Tibial nerve (tissue), 4 donors: Measurements from ENCODE around the gene CRNKL1. TPM values are rescaled to one million over a fixed set of nuclear protein-coding genes. Genes with fewer than 3 reads are reported as not detected.

Experiments
- DNase-seq, 2 donors: peaks; one replicate each; pipeline ENCODE4 v3.0.0-alpha.2; 2019; ENCODE audit warnings: low spot score in 2 of 2
- H3K27ac ChIP-seq, 4 donors: fragments of 200-600 bp; sonication (generic) in 3 of 4; one replicate each; pipeline ENCODE4 v1.5.1; 2017 to 2019; ENCODE audit warnings: mild to moderate bottlenecking in 1 of 4
- H3K27me3 ChIP-seq, 2 donors: fragments of 200-600 bp; sonication (generic) in 1 of 2; one replicate each; pipeline versions ENCODE4 v1.5.1 to v1.6.0; 2017 to 2019
- H3K36me3 ChIP-seq, 3 donors: fragments of 200-600 bp; sonication (generic); one replicate each; pipeline ENCODE4 v1.5.1; 2018 to 2019
- H3K4me1 ChIP-seq, 4 donors: fragments of 200-600 bp; sonication (generic) in 3 of 4; one replicate each; pipeline ENCODE4 v1.5.1; 2017 to 2019
- H3K4me3 ChIP-seq, 4 donors: fragments of 200-600 bp; sonication (generic) in 3 of 4; one replicate each; pipeline ENCODE4 v1.5.1; 2017 to 2019; ENCODE audit warnings: mild to moderate bottlenecking in 1 of 4, moderate library complexity in 1 of 4
- H3K9me3 ChIP-seq, 4 donors: fragments of 200-600 bp; sonication (generic) in 3 of 4; one replicate each; pipeline ENCODE4 v1.5.1; 2017 to 2019
- EP300 ChIP-seq, 2 donors: sonication (generic); formaldehyde crosslinking; IDR thresholded peaks; one replicate each; pipeline ENCODE4 v1.6.1; 2017; ENCODE audit warnings: antibody characterized with exemption in 2 of 2, mild to moderate bottlenecking in 1 of 2
- POLR2A ChIP-seq, 2 donors: fragments of 450-650 bp; IDR thresholded peaks; one replicate each; pipeline ENCODE4 v1.6.1; 2017; ENCODE audit warnings: antibody characterized with exemption in 2 of 2, mild to moderate bottlenecking in 2 of 2, moderate library complexity in 2 of 2
- WGBS, 2 donors: methylation state at CpG; one replicate each; pipeline ENCODE4 v1.1.5; 2018; 5-methylcytosine and 5-hydroxymethylcytosine counted together
- total RNA-seq, 4 donors: library from RNA; depleted of rRNA; stranded (reverse); fragments of >200 nt; gene quantifications; one replicate each; pipeline ENCODE4 v1.1.0, GENCODE V29; 2016
- TF ChIP-seq, protein P1 (sequence below), 5 experiments: fragments of 200-600 bp in 3 of 5; fragments of 450-650 bp in 2 of 5; sonication (generic) in 3 of 5; IDR thresholded peaks; one replicate each; pipeline ENCODE4 v1.5.1; 2016 to 2019; ENCODE audit warnings: antibody characterized with exemption in 5 of 5, mild to moderate bottlenecking in 3 of 5, moderate library complexity in 2 of 5

The CRNKL1 gene
- total RNA-seq, 4 donors from 2014 or later: 25.5 to 37.9 (median 28.8) TPM

DNA sequence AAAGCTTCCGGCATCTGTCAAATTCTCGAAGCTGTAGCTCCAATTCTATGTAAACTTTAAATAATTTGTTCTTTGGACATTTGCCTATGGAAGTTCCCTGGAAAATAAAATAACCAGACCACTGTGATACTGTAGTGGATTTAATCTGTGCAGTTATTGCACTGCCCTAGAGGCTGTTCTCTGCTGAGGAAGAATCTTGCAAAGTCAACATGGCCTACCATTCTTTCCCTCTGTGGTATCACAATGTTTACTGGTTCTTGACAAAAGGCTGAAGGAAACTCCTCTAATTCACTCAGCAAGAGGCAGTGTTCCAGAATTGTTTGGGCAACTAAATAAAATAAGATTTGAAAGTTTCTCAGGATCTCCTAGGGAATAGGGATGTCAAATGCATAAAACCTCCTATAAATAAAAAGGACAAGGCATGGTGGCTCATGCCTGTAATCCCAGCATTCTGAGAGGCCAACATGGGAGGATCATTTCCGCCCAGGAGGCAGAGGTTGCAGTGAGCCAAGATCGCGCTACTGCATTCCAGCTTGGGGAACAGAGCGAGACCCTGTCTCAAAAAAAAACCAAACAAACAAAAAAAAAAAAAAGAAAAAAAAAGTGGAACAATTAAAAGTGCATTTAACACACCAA is 12.4 kb downstream of the CRNKL1 start:
- no peaks in the 10 kb centered on the region for H3K9me3 ChIP-seq
- H3K36me3 ChIP-seq: peaks cover 7 to 100% (median 63%) of the 10 kb centered on the region in 3 donors
- no peak overlapping the region for H3K27ac ChIP-seq
- 93 to 95% methylated on average over 6 of the region's 6 CpGs for WGBS, 2 donors
- no peak for DNase-seq
- TF ChIP-seq EP300 (IDR thresholded peaks at IDR 0.05) (no peak), POLR2A (IDR thresholded peaks at IDR 0.05) (no peak)
- TF ChIP-seq, protein P1, sequence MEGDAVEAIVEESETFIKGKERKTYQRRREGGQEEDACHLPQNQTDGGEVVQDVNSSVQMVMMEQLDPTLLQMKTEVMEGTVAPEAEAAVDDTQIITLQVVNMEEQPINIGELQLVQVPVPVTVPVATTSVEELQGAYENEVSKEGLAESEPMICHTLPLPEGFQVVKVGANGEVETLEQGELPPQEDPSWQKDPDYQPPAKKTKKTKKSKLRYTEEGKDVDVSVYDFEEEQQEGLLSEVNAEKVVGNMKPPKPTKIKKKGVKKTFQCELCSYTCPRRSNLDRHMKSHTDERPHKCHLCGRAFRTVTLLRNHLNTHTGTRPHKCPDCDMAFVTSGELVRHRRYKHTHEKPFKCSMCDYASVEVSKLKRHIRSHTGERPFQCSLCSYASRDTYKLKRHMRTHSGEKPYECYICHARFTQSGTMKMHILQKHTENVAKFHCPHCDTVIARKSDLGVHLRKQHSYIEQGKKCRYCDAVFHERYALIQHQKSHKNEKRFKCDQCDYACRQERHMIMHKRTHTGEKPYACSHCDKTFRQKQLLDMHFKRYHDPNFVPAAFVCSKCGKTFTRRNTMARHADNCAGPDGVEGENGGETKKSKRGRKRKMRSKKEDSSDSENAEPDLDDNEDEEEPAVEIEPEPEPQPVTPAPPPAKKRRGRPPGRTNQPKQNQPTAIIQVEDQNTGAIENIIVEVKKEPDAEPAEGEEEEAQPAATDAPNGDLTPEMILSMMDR (IDR thresholded peaks at IDR 0.05): no peak
- no peaks in the 10 kb centered on the region for H3K27me3 ChIP-seq
- no peak overlapping the region for H3K4me3 ChIP-seq
- peaks cover 0 to 12% (median 0%) of the 10 kb centered on the region in 4 donors for H3K4me1 ChIP-seq

DNA sequence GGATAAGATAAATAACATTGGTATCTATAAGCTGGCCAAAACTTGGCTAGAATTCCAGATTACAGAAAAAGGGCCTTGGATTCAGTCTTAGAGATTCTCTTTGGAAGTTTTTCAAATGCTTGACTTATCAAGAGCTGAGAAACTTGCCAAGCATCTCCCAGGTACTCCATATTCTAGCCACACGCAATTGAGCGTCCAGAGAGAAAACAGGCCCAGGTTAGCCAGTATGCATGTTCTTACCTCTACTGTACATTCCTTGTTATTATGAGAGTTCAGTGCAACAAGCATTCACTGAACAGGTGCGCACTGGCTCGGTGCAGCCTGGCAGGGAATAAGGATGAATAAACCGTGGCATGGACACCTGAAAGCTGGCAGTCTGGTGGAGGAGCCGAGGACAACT is 13.7 kb downstream of the CRNKL1 start:
- Histone ChIP-seq H3K9me3 (no peaks in the 10 kb centered on the region), H3K4me1 (peaks cover 0 to 12% (median 0%) of the 10 kb centered on the region in 4 donors), H3K27me3 (no peaks in the 10 kb centered on the region), H3K27ac (no peak overlapping the region), H3K36me3 (peaks cover 3 to 100% (median 54%) of the 10 kb centered on the region in 3 donors), H3K4me3 (no peak overlapping the region)
- DNase-seq: no peak
- WGBS, 2 donors: 90 to 93% methylated on average over 6 of the region's 6 CpGs
- no peak for TF ChIP-seq EP300 (IDR thresholded peaks at IDR 0.05)
- TF ChIP-seq, protein P1 (IDR thresholded peaks at IDR 0.05): no peak
- no peak for TF ChIP-seq POLR2A (IDR thresholded peaks at IDR 0.05)

DNA sequence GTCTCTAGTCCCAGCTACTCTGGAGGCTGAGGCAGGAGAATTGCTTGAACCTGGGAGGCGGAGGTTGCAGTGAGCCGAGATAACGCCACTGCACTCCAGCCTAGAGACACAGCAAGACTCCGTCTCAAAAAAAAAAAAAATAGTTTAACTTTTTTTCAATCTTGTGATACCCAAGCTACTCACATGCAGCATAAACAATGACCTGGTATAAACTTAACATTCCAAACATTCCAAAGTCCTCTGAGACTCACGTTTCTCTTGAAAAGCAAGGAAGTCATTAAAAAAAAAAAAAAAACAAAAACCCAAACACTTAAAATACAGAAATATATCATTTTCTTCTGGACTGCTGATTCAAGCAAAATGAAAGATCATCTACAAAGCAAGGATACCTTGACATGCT is 14.3 kb downstream of the CRNKL1 start:
- Histone ChIP-seq H3K27ac (no peak overlapping the region), H3K4me3 (no peak overlapping the region)

DNA sequence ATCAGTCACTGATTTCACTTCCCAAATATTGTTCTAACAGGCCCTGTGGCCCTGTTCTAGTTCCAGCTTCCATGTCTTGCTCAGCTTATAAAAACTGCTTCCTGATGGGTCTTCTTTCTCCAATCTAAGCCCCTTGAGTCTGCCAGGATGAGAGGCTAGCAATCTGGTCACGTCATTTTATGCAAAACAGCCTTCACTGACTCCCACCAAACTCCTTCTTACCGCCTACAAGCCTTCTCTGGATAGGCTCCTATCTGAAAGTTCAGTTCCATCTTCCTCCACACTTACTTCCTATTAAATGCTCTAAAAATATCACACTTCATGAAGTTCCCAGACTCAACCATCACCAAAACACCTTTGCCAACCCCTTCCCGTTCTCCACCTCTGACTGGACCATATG is 15.5 kb downstream of the CRNKL1 start:
- Histone ChIP-seq H3K27me3 (no peaks in the 10 kb centered on the region), H3K36me3 (peaks cover 3 to 99% (median 45%) of the 10 kb centered on the region in 3 donors), H3K9me3 (no peaks in the 10 kb centered on the region), H3K27ac (no peak overlapping the region), H3K4me3 (no peak overlapping the region), H3K4me1 (peaks cover 0 to 12% (median 0%) of the 10 kb centered on the region in 4 donors)
- WGBS, 2 donors: 81 to 87% methylated on average over 3 of the region's 3 CpGs
- DNase-seq: no peak
- TF ChIP-seq, protein P1 (IDR thresholded peaks at IDR 0.05): no peak
- TF ChIP-seq EP300 (IDR thresholded peaks at IDR 0.05): no peak
- no peak for TF ChIP-seq POLR2A (IDR thresholded peaks at IDR 0.05)

More for the DNA sequence above, 14.3 kb downstream of the CRNKL1 start:
- WGBS, 2 donors: 55 to 57% methylated on average over 5 of the region's 5 CpGs
- no peak for DNase-seq
- no peaks in the 10 kb centered on the region for H3K27me3 ChIP-seq
- TF ChIP-seq POLR2A (IDR thresholded peaks at IDR 0.05) (no peak), EP300 (IDR thresholded peaks at IDR 0.05) (no peak)
- TF ChIP-seq, protein P1 (IDR thresholded peaks at IDR 0.05): no peak
- H3K9me3 ChIP-seq: no peaks in the 10 kb centered on the region
- H3K4me1 ChIP-seq: peaks cover 0 to 12% (median 0%) of the 10 kb centered on the region in 4 donors
- peaks cover 3 to 99% (median 47%) of the 10 kb centered on the region in 3 donors for H3K36me3 ChIP-seq

DNA sequence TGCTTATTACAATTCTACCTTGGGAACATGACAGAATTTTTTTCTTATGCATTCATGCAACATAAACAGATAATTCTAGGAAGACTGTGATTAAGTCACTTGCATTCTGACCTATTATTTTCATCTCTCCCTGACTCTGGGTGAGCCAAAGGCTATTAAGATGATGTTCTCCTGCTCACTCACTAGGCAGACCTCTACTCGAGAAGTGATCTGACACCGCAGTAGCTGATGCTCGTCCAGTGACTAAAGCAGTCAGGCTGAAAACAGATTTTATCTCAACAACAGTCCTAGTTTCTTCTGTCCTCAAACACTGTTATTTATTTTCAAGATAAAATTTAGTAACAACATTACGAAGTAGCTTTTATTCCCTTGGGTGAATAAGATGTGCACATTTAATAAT is 17.8 kb downstream of the CRNKL1 start:
- no peaks in the 10 kb centered on the region for H3K9me3 ChIP-seq
- WGBS, 2 donors: 78 to 83% methylated on average over 4 of the region's 4 CpGs
- no peak for DNase-seq
- H3K36me3 ChIP-seq: peaks cover 2 to 95% (median 36%) of the 10 kb centered on the region in 3 donors
- peaks cover 0 to 12% (median 0%) of the 10 kb centered on the region in 4 donors for H3K4me1 ChIP-seq
- H3K27ac ChIP-seq: no peak overlapping the region
- H3K4me3 ChIP-seq: no peak overlapping the region
- TF ChIP-seq, protein P1 (IDR thresholded peaks at IDR 0.05): no peak
- no peak for TF ChIP-seq POLR2A (IDR thresholded peaks at IDR 0.05)
- no peak for TF ChIP-seq EP300 (IDR thresholded peaks at IDR 0.05)
- H3K27me3 ChIP-seq: no peaks in the 10 kb centered on the region
